Aorta (tissue), 5 donors: ENCODE results near the gene NUBP2. TPM values are rescaled to one million over a fixed set of nuclear protein-coding genes. Genes with fewer than 3 reads are reported as not detected.
"Not testable (repeated sequence)": the region's sequence is repeated elsewhere in the genome, so short reads cannot be mapped to it uniquely, and the experiment has no call there.

ENCODE experiments used
- ATAC-seq: fragments of 200-7000 bp; cut with Tn5 transposase; one replicate; pipeline ENCODE4 v1.9.1; 2022; ENCODE audit warnings: moderate library complexity; ENCODE audit not compliant: low FRiP score
- DNase-seq, 2 donors: peaks; one replicate each; pipeline ENCODE4 v3.0.0-alpha.2; 2020
- H3K27ac ChIP-seq, 2 donors: one replicate each; pipeline ENCODE4 v1.5.1; 2013; ENCODE audit warnings: low read length in 2 of 2, mild to moderate bottlenecking in 2 of 2, moderate library complexity in 2 of 2, control low read depth in 1 of 2, inconsistent platforms in 1 of 2, low read depth in 1 of 2
- H3K27me3 ChIP-seq, 2 donors: one replicate each; pipeline ENCODE4 v1.6.1; 2013; ENCODE audit warnings: control low read depth in 1 of 2, low read length in 1 of 2, mild to moderate bottlenecking in 1 of 2, moderate library complexity in 1 of 2; ENCODE audit not compliant: insufficient read depth in 2 of 2, control insufficient read depth in 1 of 2
- H3K36me3 ChIP-seq, 2 donors: one replicate each; pipeline ENCODE4 v1.6.1; 2013; ENCODE audit warnings: control low read depth in 1 of 2, low read length in 1 of 2, mild to moderate bottlenecking in 1 of 2; ENCODE audit not compliant: insufficient read depth in 2 of 2, control insufficient read depth in 1 of 2
- H3K4me1 ChIP-seq, 2 donors: one replicate each; pipeline ENCODE4 v1.6.1; 2013; ENCODE audit warnings: low read length in 2 of 2, control low read depth in 1 of 2, mild to moderate bottlenecking in 1 of 2, moderate library complexity in 1 of 2; ENCODE audit not compliant: insufficient read depth in 2 of 2, control insufficient read depth in 1 of 2
- H3K4me3 ChIP-seq, 2 donors: one replicate each; pipeline ENCODE4 v1.5.1; 2013; ENCODE audit warnings: low read length in 2 of 2, control low read depth in 1 of 2, mild to moderate bottlenecking in 1 of 2
- H3K9me3 ChIP-seq: one replicate; pipeline ENCODE4 v1.6.1; 2013; ENCODE audit warnings: mild to moderate bottlenecking, low read length; ENCODE audit not compliant: control insufficient read depth
- WGBS, 2 donors: extraction: QIAGEN DNeasy Blood & Tissue Kit; methylation state at CpG; one replicate each; pipeline ENCODE4 v1.1.7; 2013; 5-methylcytosine and 5-hydroxymethylcytosine counted together
- intact Hi-C, 2 donors: fragments of 100-400 bp; cut with DNase I; formaldehyde crosslinking; loops; one replicate each; pipeline versions ENCODE4 v1.14.2 to v1.15.0; 2022
- polyA plus RNA-seq, 2 donors: library from polyadenylated mRNA; stranded (reverse); fragments of 200-250 nt; gene quantifications; one replicate each; pipeline ENCODE4 v1.2.3, GENCODE V29; 2013
- total RNA-seq, 2 donors: library from RNA; stranded (reverse); fragmentation: NEBNext Ultra II Directional; extraction: Animal tissue kit (Norgen Biotek cat#: 25700); gene quantifications; one replicate each; pipeline ENCODE4 v1.2.1, GENCODE V29; 2021
- donor health status: healthy with polysubstance abuse.
- donor health status: Bipolar disorder and iron deficiency.
- donor health status: DM: no; HTN: no; CAD: no.
- donor health status: DM: no; HTN: no; CAD: no.
- donor health status: DM: yes; HTN: yes; CAD: no.

Gene NUBP2
- total and polyA plus RNA-seq, 4 donors: 30.7 to 92.4 (median 44.1) TPM

DNA sequence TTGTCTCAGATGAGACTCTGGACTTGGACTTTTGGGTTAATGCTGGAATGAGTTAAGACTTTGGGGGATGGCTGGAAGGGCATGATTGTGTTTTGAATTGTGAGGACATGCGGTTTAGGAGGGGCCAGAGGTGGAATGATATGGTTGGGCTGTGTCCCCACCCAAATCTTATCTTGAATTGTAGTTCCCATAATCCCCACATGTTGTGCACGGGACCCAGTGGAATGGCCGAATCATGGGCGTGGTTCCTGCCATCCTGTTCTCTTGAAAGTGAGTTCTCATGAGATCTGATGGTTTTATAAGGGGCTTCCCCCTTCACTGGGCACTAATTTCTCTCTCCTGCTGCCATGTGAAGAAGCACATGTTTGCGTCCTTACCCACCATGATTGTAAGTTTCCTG, 16.5 kb downstream of the NUBP2 start:
- H3K27me3 ChIP-seq, ATAC-seq, H3K4me3 ChIP-seq, intact Hi-C loops, H3K9me3 ChIP-seq, H3K27ac ChIP-seq, DNase-seq, H3K4me1 ChIP-seq, H3K36me3 ChIP-seq: not testable (repeated sequence)
- 71 to 86% methylated on average over 5 of the region's 5 CpGs for WGBS, 2 donors

DNA sequence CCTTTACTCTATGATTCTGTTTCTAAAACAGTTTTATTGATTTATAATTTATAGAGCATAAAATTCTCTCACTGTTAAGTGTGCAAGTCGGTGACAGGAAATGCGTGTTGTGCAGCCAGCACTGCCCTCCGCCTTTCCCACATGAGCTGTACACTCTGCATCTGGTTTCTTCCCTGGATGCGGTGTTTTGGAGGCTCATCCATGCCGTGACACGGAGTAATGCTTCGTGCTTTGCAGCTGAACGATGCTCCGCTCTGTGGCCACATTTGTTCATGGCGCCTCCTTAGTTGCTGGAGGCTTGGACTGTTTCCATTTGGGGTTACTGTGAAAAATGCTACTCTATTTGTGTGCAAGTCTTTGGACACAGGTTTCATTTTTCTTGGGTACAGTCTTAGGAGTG, 17.9 kb downstream of the NUBP2 start:
- H3K9me3 ChIP-seq: peaks cover 2% of the 10 kb centered on the region
- 84 to 85% methylated on average over 10 of the region's 10 CpGs for WGBS, 2 donors
- ATAC-seq: no peak

DNA sequence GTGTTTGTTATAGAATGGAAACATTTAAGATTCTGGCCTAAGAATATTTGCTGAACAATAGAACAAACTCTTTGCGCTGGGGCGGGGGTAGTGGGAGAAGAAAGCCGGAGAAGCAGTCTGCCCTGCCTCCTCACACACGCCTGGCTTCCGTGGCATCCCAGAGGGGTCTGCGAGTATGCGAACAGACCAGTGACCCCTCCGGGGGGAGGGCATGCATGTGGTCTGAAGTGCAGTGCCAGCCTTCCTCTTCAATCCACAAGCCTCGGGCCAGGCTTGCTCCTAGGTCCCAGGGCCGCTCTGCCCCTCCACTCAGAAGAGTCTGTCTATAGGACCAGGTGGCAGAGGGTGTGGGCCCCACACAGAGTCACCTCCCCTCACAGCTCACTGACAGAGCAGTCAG, 24.9 kb downstream of the NUBP2 start:
- Histone ChIP-seq H3K27ac (no peak overlapping the region), H3K9me3 (no peaks in the 10 kb centered on the region), H3K27me3 (no peaks in the 10 kb centered on the region), H3K4me1 (no peaks in the 10 kb centered on the region), H3K36me3 (peaks cover 0 to 2% of the 10 kb centered on the region in 2 donors), H3K4me3 (no peak overlapping the region)
- no peak for DNase-seq
- intact Hi-C loops: no loop called here
- WGBS, 2 donors: 85 to 91% methylated on average over 10 of the region's 10 CpGs
- no peak for ATAC-seq

More for the DNA sequence above, 17.9 kb downstream of the NUBP2 start:
- H3K27ac ChIP-seq: no peak overlapping the region
- no peaks in the 10 kb centered on the region for H3K4me1 ChIP-seq
- no peak for DNase-seq
- H3K36me3 ChIP-seq: no peaks in the 10 kb centered on the region
- H3K27me3 ChIP-seq: no peaks in the 10 kb centered on the region
- intact Hi-C loops: no loop called here
- H3K4me3 ChIP-seq: no peak overlapping the region

DNA sequence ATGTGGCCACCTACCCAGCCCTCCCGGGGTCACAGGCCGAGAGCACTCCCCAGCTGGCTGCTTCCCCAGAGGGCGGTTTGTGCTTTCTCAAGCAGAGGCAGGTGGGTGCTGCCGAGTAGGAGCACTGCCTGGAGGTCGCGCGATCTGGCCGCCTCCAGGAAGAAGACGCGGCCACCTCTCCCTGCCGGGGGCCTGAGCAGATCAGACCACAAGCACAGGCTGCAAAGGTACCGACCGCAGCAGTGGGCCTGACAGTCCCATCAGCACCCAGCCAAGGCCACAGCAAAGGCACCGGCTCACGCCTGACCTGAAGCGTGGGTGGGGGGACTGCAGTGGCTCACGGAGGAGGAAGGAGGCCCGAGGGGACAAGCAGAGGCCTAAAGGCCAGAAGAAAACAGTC, 25.9 kb downstream of the NUBP2 start:
- intact Hi-C loops: no loop called here

DNA sequence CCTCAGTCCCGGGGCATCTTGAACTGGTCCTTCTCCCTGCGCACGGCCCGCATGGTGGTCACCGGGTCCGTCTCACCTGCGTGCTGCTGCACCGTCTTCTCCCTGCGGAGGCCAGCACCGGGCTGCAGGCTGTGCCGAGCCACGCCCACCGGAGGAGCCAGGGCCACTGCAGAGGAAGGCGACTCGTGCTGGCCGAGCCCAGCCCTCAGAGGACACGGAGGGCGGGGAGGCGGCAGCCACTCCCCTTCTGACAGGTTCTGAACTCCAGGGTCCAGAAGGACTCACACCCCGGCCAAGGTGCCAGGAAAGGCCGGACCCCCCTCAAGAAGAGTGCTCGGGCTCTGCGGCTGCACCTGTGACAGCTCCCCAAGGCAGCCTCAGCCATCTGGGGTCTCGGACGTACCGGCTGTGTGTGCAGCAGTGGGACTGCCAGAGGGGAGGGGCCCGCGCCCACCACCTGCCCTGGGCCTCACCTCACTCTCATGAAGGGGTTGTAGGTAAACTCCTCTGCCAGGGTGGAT, 26.6 kb downstream of the NUBP2 start:
- intact Hi-C loops: no loop called here
- Histone ChIP-seq H3K9me3 (no peaks in the 10 kb centered on the region), H3K4me1 (no peaks in the 10 kb centered on the region), H3K27ac (no peak overlapping the region), H3K4me3 (no peak overlapping the region), H3K27me3 (no peaks in the 10 kb centered on the region), H3K36me3 (peaks cover 0 to 2% of the 10 kb centered on the region in 2 donors)
- peak; percentile 46 for ATAC-seq
- WGBS, 2 donors: 62 to 76% methylated on average over 28 of the region's 28 CpGs
- peak in 1 of 2 donors; percentile 58 for DNase-seq

More for the DNA sequence above, 25.9 kb downstream of the NUBP2 start:
- Histone ChIP-seq H3K27me3 (no peaks in the 10 kb centered on the region), H3K27ac (no peak overlapping the region), H3K9me3 (no peaks in the 10 kb centered on the region), H3K4me3 (no peak overlapping the region), H3K36me3 (peaks cover 0 to 2% of the 10 kb centered on the region in 2 donors), H3K4me1 (no peaks in the 10 kb centered on the region)
- DNase-seq: no peak
- WGBS, 2 donors: 79 to 88% methylated on average over 18 of the region's 18 CpGs
- no peak for ATAC-seq

DNA sequence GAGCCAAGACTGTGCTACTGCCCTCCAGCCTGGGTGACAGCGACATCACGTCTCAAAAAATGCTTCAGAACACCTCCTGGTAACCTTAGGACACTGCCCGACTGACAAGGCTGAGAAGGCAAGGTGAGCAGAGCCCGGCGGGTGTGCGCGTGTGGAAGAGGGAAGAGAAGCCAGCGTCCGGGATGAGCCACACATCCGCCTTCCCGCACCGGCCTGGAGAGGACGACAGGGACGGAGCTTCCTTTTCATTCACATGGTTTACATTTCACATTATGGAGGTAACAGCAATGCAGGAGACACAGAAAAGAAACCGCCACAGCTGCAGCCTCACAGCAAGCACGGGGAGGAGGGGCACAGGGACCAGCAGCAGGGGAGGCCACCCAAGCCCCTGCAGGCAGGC, 27.3 kb downstream of the NUBP2 start:
- no peaks in the 10 kb centered on the region for H3K4me1 ChIP-seq
- H3K27ac ChIP-seq: no peak overlapping the region
- WGBS, 2 donors: 91 to 93% methylated on average over 15 to 16 of the region's 16 CpGs
- DNase-seq (no peak), ATAC-seq (no peak)
- intact Hi-C loops: no loop called here
- H3K4me3 ChIP-seq: no peak overlapping the region
- no peaks in the 10 kb centered on the region for H3K9me3 ChIP-seq
- peaks cover 0 to 2% of the 10 kb centered on the region in 2 donors for H3K36me3 ChIP-seq
- H3K27me3 ChIP-seq: no peaks in the 10 kb centered on the region

DNA sequence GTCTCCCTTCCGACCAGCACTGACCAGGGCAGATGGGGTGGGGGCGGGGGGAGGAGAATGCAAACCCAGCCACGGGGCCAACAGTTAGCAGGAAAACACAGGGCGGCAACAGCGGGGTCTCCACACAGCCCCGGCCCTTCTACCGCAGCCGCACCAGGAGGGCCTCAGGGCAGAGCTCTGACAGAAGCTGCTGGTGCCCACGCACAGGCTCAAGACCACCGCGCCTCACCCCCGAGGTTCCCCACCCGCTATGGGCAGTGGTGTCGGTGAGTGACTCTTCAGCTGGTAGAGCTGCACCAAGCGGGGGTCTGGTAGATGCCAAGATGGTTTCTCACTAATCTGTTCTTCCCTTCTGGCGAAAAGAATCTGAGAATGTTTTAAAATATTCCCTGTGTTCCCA, 27.8 kb downstream of the NUBP2 start:
- WGBS, 2 donors: 91 to 94% methylated on average over 15 to 16 of the region's 16 CpGs
- DNase-seq (no peak), ATAC-seq (no peak)
- H3K9me3 ChIP-seq: no peaks in the 10 kb centered on the region
- H3K27ac ChIP-seq: no peak overlapping the region
- H3K36me3 ChIP-seq: peaks cover 0 to 2% of the 10 kb centered on the region in 2 donors
- no peak overlapping the region for H3K4me3 ChIP-seq
- H3K27me3 ChIP-seq: no peaks in the 10 kb centered on the region
- no peaks in the 10 kb centered on the region for H3K4me1 ChIP-seq
- intact Hi-C loops: no loop called here

DNA sequence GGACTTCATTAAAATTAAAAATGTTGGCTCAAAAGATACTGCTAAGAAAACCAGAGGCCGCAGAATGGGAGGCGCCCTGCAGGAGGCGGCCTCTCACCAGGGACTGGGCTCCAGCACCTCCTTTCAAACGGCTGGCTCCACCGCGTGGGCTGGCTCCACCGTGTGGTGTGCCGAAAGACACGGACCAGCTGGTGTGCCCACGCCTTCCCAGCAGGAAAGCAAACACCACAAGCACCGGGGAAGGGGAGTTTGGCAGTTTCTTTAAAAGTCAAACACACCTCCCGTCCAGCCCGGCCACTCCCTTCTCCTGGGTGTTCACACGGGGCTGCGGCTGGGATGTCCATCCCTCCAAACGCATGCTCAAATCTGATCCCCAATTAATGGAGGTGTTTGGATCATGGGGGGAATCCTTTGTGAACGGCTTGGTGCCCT, 30.0 kb downstream of the NUBP2 start:
- no peak for DNase-seq
- Histone ChIP-seq H3K4me3 (no peak overlapping the region), H3K27me3 (no peaks in the 10 kb centered on the region), H3K9me3 (no peaks in the 10 kb centered on the region), H3K36me3 (peaks cover 0 to 8% of the 10 kb centered on the region in 2 donors), H3K27ac (no peak overlapping the region), H3K4me1 (no peaks in the 10 kb centered on the region)
- intact Hi-C loops: no loop called here
- ATAC-seq: peak; percentile 58
- 29 to 30% methylated on average over 17 of the region's 17 CpGs for WGBS, 2 donors

DNA sequence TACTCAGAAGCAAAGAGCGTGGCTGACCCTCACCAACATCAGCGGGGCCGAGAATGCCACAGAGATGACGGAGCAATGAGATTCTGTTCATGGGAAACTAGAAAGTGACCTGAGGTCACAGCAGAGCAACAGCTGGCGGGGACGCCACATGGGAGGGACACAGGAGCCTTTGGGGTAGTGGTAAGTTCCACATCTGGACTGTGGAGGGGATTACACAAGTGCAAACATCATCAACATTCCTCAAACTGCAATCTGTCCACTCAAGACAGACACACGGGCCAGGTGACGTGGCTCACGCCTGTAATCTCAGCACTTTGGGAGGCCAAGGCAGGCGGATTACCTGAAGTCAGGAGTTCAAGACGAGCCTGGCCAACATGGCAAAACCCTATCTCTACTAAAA, 32.7 kb downstream of the NUBP2 start:
- ATAC-seq (no peak), DNase-seq (peak in 1 of 2 donors; percentile 51)
- peaks cover 0 to 6% of the 10 kb centered on the region in 2 donors for H3K36me3 ChIP-seq
- H3K4me1 ChIP-seq: no peaks in the 10 kb centered on the region
- H3K4me3 ChIP-seq: no peak overlapping the region
- H3K9me3 ChIP-seq: no peaks in the 10 kb centered on the region
- no peak overlapping the region for H3K27ac ChIP-seq
- H3K27me3 ChIP-seq: no peaks in the 10 kb centered on the region
- intact Hi-C loops: no loop called here
- 89 to 90% methylated on average over 11 of the region's 11 CpGs for WGBS, 2 donors
